ENCODE measurements around the gene CXCR5. TPM values are rescaled to one million over a fixed set of nuclear protein-coding genes. Genes with fewer than 3 reads are reported as not detected.

Gene CXCR5
- total and polyA plus RNA-seq, 10 of the 15 experiments (the other 5 are each of a cell fraction or from before 2014, with no cell fraction given) = 0.03 to 0.63 (median 0.25) TPM

DNA sequence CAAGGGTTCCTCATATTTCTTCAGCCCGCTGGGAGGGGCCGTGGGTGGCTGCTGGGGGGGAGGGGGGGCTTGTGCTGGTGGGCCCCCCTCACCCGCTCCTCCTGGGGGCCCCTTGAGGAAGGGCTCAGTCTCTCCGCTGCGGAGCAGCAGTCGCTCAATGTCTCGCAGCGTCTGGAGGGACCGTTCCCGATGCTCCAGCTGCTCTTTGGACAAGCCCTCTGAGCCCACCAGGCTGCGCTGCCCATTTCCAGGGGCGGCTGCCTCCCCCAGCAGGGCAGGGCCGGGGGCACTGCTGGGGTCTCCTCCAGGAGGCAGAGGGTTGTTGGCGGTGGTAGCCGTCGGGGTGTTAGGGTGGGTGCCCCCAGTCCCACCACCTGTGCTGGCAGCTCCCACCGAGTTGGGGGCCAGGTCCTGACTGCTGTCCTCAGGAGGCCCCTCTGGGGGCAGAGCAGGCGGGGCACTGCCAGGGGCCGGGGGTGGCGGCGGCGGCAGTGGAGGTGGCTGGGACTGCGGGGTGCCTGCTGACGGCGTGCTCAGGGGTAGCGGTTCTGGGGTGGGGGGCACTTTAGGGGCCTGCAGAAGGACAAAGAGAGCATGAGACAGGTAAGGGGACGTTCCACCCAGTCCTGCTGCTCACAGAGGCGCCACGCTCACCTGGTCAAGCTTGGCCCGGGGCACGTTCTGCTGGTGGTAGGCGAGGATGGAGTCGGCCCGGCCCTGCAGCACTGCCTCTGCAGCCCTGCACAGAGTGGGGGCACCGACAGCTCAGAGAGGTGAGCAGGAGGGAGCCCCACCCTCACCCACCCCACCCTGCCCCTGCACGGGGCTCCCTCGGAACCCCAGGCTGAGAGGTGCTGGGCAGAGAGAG is 18.9 kb downstream of the CXCR5 start (continued):
- TF ChIP-seq REST (IDR thresholded peaks at IDR 0.05; ENCODE audit: low read depth, low read length) = no peak
- no peak for TF ChIP-seq EZH2 (IDR thresholded peaks at IDR 0.05; ENCODE audit: borderline replicate concordance, control insufficient read depth, low read depth, low read length)
- no peak for TF ChIP-seq STAT3 (IDR thresholded peaks at IDR 0.05; ENCODE audit: low read depth, low read length)
- TF ChIP-seq, protein P1, sequence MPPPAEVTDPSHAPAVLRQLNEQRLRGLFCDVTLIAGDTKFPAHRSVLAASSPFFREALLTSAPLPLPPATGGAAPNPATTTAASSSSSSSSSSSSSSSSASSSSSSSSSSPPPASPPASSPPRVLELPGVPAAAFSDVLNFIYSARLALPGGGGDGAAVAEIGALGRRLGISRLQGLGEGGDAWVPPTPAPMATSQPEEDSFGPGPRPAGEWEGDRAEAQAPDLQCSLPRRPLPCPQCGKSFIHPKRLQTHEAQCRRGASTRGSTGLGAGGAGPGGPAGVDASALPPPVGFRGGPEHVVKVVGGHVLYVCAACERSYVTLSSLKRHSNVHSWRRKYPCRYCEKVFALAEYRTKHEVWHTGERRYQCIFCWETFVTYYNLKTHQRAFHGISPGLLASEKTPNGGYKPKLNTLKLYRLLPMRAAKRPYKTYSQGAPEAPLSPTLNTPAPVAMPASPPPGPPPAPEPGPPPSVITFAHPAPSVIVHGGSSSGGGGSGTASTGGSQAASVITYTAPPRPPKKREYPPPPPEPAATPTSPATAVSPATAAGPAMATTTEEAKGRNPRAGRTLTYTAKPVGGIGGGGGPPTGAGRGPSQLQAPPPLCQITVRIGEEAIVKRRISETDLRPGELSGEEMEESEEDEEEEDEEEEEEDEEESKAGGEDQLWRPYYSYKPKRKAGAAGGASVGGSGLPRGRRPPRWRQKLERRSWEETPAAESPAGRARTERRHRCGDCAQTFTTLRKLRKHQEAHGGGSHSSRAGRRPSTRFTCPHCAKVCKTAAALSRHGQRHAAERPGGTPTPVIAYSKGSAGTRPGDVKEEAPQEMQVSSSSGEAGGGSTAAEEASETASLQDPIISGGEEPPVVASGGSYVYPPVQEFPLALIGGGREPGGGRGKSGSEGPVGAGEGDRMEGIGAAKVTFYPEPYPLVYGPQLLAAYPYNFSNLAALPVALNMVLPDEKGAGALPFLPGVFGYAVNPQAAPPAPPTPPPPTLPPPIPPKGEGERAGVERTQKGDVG (CRISPR knock-in tag; IDR thresholded peaks at IDR 0.05) = no peak
- TF ChIP-seq, protein P2, sequence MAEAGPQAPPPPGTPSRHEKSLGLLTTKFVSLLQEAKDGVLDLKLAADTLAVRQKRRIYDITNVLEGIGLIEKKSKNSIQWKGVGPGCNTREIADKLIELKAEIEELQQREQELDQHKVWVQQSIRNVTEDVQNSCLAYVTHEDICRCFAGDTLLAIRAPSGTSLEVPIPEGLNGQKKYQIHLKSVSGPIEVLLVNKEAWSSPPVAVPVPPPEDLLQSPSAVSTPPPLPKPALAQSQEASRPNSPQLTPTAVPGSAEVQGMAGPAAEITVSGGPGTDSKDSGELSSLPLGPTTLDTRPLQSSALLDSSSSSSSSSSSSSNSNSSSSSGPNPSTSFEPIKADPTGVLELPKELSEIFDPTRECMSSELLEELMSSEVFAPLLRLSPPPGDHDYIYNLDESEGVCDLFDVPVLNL (IDR thresholded peaks at IDR 0.05; ENCODE audit: low read depth, low read length) = no peak
